ENCODE data around the gene BBX. TPM values are rescaled to one million over a fixed set of nuclear protein-coding genes. Genes with fewer than 3 reads are reported as not detected.

Gene BBX
- total and polyA plus RNA-seq, 12 donors, result 4.6 to 49.8 (median 38.0) TPM

DNA sequence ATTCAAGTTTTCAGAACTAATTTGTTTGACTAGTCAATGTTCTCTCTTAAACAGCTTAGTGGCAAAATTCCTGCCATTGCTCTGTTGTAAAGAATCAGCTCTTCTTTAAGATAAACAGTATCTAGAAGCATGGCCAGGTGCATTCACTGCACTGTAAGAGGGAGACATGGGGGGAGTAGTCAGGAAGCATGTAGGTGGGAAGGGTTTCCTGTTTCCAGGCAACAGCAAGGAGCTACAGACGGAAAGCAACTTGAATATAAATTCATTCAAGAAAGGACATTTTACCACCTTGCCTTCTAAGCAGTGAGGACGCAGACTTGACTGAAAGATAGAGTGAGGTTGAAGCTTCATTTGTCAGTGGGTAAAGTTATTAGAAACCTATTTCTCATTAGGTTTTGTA is 55.3 kb downstream of the BBX start:
- peak in 3 of 8 donors; percentile 37 to 59 (median 49) for ATAC-seq
- WGBS, 2 donors, result 65 to 76% methylated on average over 2 of the region's 2 CpGs

GRCh38 chr3:107578523-107578922 is 55.8 kb downstream of the BBX start:
- Histone ChIP-seq H3K27ac (no peak overlapping the region), H3K9me3 (no peaks in the 10 kb centered on the region), H3K4me1 (peaks cover 0 to 20% (median 8%) of the 10 kb centered on the region in 9 donors), H3K27me3 (no peaks in the 10 kb centered on the region), H3K36me3 (no peaks in the 10 kb centered on the region), H3K4me3 (no peak overlapping the region)
- WGBS, 2 donors, result 87 to 89% methylated on average over 3 of the region's 3 CpGs
- DNase-seq (no peak), ATAC-seq (peak in 1 of 8 donors; percentile 63)
- TF ChIP-seq, protein P1, sequence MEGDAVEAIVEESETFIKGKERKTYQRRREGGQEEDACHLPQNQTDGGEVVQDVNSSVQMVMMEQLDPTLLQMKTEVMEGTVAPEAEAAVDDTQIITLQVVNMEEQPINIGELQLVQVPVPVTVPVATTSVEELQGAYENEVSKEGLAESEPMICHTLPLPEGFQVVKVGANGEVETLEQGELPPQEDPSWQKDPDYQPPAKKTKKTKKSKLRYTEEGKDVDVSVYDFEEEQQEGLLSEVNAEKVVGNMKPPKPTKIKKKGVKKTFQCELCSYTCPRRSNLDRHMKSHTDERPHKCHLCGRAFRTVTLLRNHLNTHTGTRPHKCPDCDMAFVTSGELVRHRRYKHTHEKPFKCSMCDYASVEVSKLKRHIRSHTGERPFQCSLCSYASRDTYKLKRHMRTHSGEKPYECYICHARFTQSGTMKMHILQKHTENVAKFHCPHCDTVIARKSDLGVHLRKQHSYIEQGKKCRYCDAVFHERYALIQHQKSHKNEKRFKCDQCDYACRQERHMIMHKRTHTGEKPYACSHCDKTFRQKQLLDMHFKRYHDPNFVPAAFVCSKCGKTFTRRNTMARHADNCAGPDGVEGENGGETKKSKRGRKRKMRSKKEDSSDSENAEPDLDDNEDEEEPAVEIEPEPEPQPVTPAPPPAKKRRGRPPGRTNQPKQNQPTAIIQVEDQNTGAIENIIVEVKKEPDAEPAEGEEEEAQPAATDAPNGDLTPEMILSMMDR (IDR thresholded peaks at IDR 0.05), result peak in 1 of 9 donors; percentile 17
- intact Hi-C loops (cut with DNase I), result loop anchor here (5.0 to 10.0 kb wide), 7 partner anchors 76 to 346 kb away; no protein-coding TSS in a partner anchor

More for the DNA sequence above, 55.3 kb downstream of the BBX start:
- Histone ChIP-seq H3K27me3 (no peaks in the 10 kb centered on the region), H3K27ac (no peak overlapping the region), H3K9me3 (no peaks in the 10 kb centered on the region), H3K4me1 (peaks cover 0 to 20% (median 8%) of the 10 kb centered on the region in 9 donors), H3K36me3 (no peaks in the 10 kb centered on the region), H3K4me3 (no peak overlapping the region)
- TF ChIP-seq, protein P1 (IDR thresholded peaks at IDR 0.05), result no peak
- DNase-seq, result no peak
- intact Hi-C loops (cut with DNase I), result loop anchor here (5.0 to 10.0 kb wide), 7 partner anchors 77 to 347 kb away; no protein-coding TSS in a partner anchor

GRCh38 chr3:107579371-107579770 is 56.6 kb downstream of the BBX start:
- Histone ChIP-seq H3K36me3 (no peaks in the 10 kb centered on the region), H3K9me3 (no peaks in the 10 kb centered on the region), H3K27me3 (no peaks in the 10 kb centered on the region), H3K27ac (no peak overlapping the region), H3K4me1 (peaks cover 0 to 20% (median 8%) of the 10 kb centered on the region in 9 donors), H3K4me3 (no peak overlapping the region)
- no peak for DNase-seq
- ATAC-seq, result peak in 1 of 8 donors; percentile 27
- WGBS, 2 donors, result 81 to 86% methylated on average over 4 of the region's 4 CpGs
- TF ChIP-seq, protein P1 (IDR thresholded peaks at IDR 0.05), result no peak
- intact Hi-C loops (cut with DNase I), result loop anchor here (5.0 to 10.0 kb wide), 7 partner anchors 75 to 345 kb away; no protein-coding TSS in a partner anchor

GRCh38 chr3:107581230-107581629 is 58.5 kb downstream of the BBX start:
- WGBS, 2 donors, result 58 to 59% methylated on average over 1 of the region's 1 CpG
- intact Hi-C loops (cut with DNase I), result no loop called here
- no peak overlapping the region for H3K4me3 ChIP-seq
- no peak overlapping the region for H3K27ac ChIP-seq
- no peaks in the 10 kb centered on the region for H3K27me3 ChIP-seq
- ATAC-seq (no peak), DNase-seq (no peak)
- TF ChIP-seq, protein P1 (IDR thresholded peaks at IDR 0.05), result no peak
- H3K4me1 ChIP-seq, result peaks cover 0 to 20% (median 8%) of the 10 kb centered on the region in 9 donors
- H3K36me3 ChIP-seq, result no peaks in the 10 kb centered on the region
- H3K9me3 ChIP-seq, result no peaks in the 10 kb centered on the region
